ENCODE data around the gene PPP1R11. TPM values are rescaled to one million over a fixed set of nuclear protein-coding genes. Genes with fewer than 3 reads are reported as not detected.
"Not testable (repeated sequence)": the region's sequence is repeated elsewhere in the genome, so short reads cannot be mapped to it uniquely, and the experiment has no call there.

The PPP1R11 gene, protein sequence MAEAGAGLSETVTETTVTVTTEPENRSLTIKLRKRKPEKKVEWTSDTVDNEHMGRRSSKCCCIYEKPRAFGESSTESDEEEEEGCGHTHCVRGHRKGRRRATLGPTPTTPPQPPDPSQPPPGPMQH
- total RNA-seq: 60.9 and 61.1 TPM in 2 replicates

DNA sequence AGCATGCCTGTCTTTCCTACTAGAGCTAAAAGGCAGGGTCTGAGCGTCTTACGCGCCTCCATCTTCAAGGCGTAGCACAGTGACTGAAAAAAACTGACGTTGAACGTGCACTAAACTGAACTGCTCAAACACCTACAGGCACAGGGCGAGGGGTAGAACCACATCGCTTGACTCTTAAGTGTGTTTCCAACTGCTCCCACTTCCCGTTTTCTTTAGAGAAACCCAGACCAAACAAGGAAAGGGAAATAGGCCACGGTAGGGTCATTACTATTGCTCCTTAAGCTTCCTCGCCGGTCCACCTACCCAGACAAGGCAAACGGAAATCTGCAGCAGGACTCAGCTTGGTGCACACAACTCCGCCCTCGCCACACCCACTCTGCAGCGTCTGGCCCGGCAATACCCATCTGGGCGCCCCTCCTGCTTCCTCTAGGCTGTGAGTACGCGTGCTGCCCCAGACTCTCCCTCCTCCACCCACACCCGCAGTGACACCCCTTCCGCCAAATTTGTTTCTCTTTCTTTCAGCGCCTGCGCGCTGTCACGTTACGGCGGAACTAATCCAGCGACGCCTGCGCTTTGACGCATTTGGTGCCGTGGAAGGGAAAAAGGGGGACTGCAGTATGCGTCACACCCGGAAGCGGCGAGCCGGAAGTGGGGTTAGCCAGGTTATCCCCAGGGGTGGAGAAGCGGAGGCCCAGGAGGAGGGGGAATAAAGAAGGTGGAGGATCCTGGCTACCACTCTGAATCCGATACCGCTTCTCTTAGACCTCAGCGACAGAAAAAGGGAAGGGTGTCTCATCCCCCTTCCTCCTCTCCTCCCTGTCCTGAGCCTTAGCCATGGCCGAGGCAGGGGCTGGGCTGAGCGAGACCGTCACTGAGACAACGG lies at the start of gene PPP1R11:
PPP1R11 (plus strand) TSS at position 622 of the 883 bp plus-strand sequence; CDS start at position 835, 213 bp downstream.
- peaks cover 16% of the 10 kb centered on the region for H3K27me3 Mint-ChIP-seq
- H3K9me3 Mint-ChIP-seq: no peaks in the 10 kb centered on the region
- H3K4me1 Mint-ChIP-seq: peaks cover 45% of the 10 kb centered on the region
- peak within 1 kb of the TSS; percentile 93 for H3K4me3 Mint-ChIP-seq
- H3K27ac Mint-ChIP-seq: peak within 1 kb of the TSS; percentile 99
- H3K36me3 Mint-ChIP-seq (ENCODE audit: low read depth): peaks cover 65% of the 10 kb centered on the region
- intact Hi-C loops (cut with micrococcal nuclease): loop anchor here (1.0 to 10.0 kb wide), 7 partner anchors 36 to 548 kb away; partner anchors contain the start of genes GNL1, HLA-F, MRPS18B and PPP1R10
- peak; percentile 99 for DNase-seq

- no peak overlapping the region for H3K27ac Mint-ChIP-seq
- H3K9me3 Mint-ChIP-seq: no peaks in the 10 kb centered on the region
- H3K4me1 Mint-ChIP-seq: no peaks in the 10 kb centered on the region
- DNase-seq: peak; percentile 47
- peaks cover 2% of the 10 kb centered on the region for H3K36me3 Mint-ChIP-seq (ENCODE audit: low read depth)
- no peaks in the 10 kb centered on the region for H3K27me3 Mint-ChIP-seq
- no peak overlapping the region for H3K4me3 Mint-ChIP-seq
- intact Hi-C loops (cut with micrococcal nuclease): no loop called here
Observed at GRCh38 chr6:30019819-30020218, 47.2 kb upstream of the PPP1R11 start.

DNA sequence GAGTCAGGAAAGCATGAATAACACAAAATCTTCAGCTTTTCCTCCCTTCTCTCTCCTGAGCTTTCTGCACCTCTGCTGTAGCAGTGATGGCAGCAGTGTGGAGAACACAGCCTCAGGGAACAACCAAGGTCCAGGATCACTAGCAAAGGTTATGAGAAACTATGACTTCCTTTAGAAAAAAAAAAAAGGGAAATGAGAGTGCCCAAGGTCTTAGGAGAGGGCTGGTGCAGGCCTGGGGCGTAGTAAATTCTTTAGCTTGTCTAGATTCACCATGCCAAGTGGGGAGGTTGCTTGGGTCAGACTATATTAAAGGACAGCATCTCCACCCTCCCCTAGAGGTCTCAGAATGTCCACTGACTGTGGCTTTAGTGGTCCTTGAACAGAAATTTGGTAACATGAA lies 46.4 kb upstream of the PPP1R11 start:
- H3K27ac Mint-ChIP-seq: no peak overlapping the region

DNA sequence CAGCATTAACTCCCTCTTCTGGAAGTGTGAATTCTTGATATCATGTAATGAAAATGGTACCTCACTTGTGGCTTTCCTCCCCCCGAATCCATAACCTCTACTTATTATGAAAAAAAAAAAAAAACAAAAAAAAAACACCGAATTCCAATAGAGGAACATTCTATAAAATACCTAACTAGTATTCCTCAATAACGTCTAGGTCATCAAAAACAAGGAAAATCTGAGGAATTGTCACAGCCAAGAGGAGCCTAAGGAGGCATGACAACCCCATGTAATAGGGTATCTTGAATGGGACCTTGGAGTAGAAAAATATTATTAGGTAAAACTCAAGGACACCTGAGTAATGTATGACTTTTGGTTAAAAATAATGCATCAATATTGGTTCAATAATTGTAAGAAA lies 44.8 kb upstream of the PPP1R11 start:
- peaks cover 2% of the 10 kb centered on the region for H3K36me3 Mint-ChIP-seq (ENCODE audit: low read depth)
- no peak overlapping the region for H3K4me3 Mint-ChIP-seq
- no peaks in the 10 kb centered on the region for H3K9me3 Mint-ChIP-seq
- H3K27ac Mint-ChIP-seq: no peak overlapping the region
- DNase-seq: no peak
- H3K27me3 Mint-ChIP-seq: no peaks in the 10 kb centered on the region
- no peaks in the 10 kb centered on the region for H3K4me1 Mint-ChIP-seq
- intact Hi-C loops (cut with micrococcal nuclease): no loop called here

More for the DNA sequence above, 46.4 kb upstream of the PPP1R11 start:
- Mint-ChIP-seq H3K4me3 (no peak overlapping the region), H3K27me3 (no peaks in the 10 kb centered on the region), H3K4me1 (no peaks in the 10 kb centered on the region), H3K36me3 (ENCODE audit: low read depth) (peaks cover 2% of the 10 kb centered on the region), H3K9me3 (no peaks in the 10 kb centered on the region)
- no peak for DNase-seq
- intact Hi-C loops (cut with micrococcal nuclease): no loop called here

- H3K27ac Mint-ChIP-seq; H3K4me1 Mint-ChIP-seq; H3K36me3 Mint-ChIP-seq (ENCODE audit: low read depth); DNase-seq; H3K27me3 Mint-ChIP-seq; intact Hi-C loops (cut with micrococcal nuclease); H3K9me3 Mint-ChIP-seq; H3K4me3 Mint-ChIP-seq: not testable (repeated sequence)
Observed at GRCh38 chr6:30022712-30023111, 44.3 kb upstream of the PPP1R11 start.

DNA sequence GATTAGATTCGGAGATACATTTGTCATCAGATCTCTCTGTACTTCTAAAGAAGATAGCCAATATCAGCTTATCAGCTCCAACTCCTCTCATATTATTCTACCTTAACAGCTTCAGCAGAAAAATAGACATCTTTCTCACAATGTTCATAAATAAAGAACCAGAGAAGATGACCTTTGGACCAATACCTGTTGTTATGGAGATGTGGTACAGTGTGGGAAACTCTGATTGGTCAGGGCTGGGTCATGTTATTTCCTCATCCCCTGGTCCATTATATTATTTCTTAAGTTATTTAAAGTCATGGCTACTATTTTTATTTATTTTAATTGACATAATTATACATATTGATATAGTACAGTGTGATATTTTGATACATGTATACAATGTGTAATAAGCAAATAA lies 41.8 kb upstream of the PPP1R11 start:
- no peak overlapping the region for H3K27ac Mint-ChIP-seq
- DNase-seq: no peak
- intact Hi-C loops (cut with micrococcal nuclease): no loop called here
- H3K36me3 Mint-ChIP-seq (ENCODE audit: low read depth): peaks cover 2% of the 10 kb centered on the region
- H3K4me3 Mint-ChIP-seq: no peak overlapping the region
- no peaks in the 10 kb centered on the region for H3K4me1 Mint-ChIP-seq
- no peaks in the 10 kb centered on the region for H3K9me3 Mint-ChIP-seq
- H3K27me3 Mint-ChIP-seq: no peaks in the 10 kb centered on the region

DNA sequence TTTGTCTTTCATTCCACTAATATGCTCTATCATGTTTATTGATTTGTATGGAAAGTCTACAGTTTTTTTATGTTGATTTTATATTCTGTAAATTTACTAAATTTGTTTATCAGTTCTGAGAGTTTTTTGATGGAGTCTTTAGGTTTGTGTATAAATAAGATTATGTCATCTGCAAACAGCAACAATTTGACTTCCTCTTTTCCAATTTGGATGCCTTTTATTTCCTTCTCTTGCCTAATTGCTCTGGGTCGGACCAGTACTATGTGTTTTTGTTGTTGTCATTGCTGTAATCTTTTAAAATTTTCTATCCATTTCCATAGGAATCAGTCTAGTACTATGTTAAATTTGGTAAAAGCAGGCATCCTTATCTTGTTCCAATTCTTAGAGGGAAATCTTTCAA lies 37.4 kb upstream of the PPP1R11 start:
- intact Hi-C loops (cut with micrococcal nuclease): no loop called here

GRCh38 chr6:30031381-30031780 lies 35.6 kb upstream of the PPP1R11 start:
- Mint-ChIP-seq H3K27ac (no peak overlapping the region), H3K36me3 (ENCODE audit: low read depth) (peaks cover 5% of the 10 kb centered on the region), H3K4me3 (no peak overlapping the region), H3K9me3 (no peaks in the 10 kb centered on the region), H3K4me1 (no peaks in the 10 kb centered on the region), H3K27me3 (no peaks in the 10 kb centered on the region)
- no peak for DNase-seq
- intact Hi-C loops (cut with micrococcal nuclease): no loop called here

More for the DNA sequence above, 37.4 kb upstream of the PPP1R11 start:
- Mint-ChIP-seq H3K4me1 (no peaks in the 10 kb centered on the region), H3K9me3 (no peaks in the 10 kb centered on the region), H3K27me3 (no peaks in the 10 kb centered on the region), H3K36me3 (ENCODE audit: low read depth) (peaks cover 2% of the 10 kb centered on the region), H3K4me3 (no peak overlapping the region), H3K27ac (no peak overlapping the region)
- DNase-seq: no peak

GRCh38 chr6:30033440-30033839 lies 33.6 kb upstream of the PPP1R11 start:
- H3K27ac Mint-ChIP-seq; H3K4me1 Mint-ChIP-seq; DNase-seq; H3K4me3 Mint-ChIP-seq; H3K36me3 Mint-ChIP-seq (ENCODE audit: low read depth); H3K27me3 Mint-ChIP-seq; H3K9me3 Mint-ChIP-seq; intact Hi-C loops (cut with micrococcal nuclease): not testable (repeated sequence)

- Mint-ChIP-seq H3K9me3 (no peaks in the 10 kb centered on the region), H3K36me3 (ENCODE audit: low read depth) (peaks cover 5% of the 10 kb centered on the region), H3K4me3 (no peak overlapping the region), H3K27me3 (no peaks in the 10 kb centered on the region), H3K4me1 (no peaks in the 10 kb centered on the region), H3K27ac (no peak overlapping the region)
- no peak for DNase-seq
- intact Hi-C loops (cut with micrococcal nuclease): no loop called here
Observed at GRCh38 chr6:30035784-30036183, 31.2 kb upstream of the PPP1R11 start.

GRCh38 chr6:30037182-30037788 lies 29.7 kb upstream of the PPP1R11 start:
- no peak for DNase-seq
- Mint-ChIP-seq H3K4me3 (no peak overlapping the region), H3K9me3 (no peaks in the 10 kb centered on the region), H3K27me3 (no peaks in the 10 kb centered on the region), H3K27ac (no peak overlapping the region), H3K36me3 (ENCODE audit: low read depth) (peaks cover 5% of the 10 kb centered on the region), H3K4me1 (peaks cover 3% of the 10 kb centered on the region)
- intact Hi-C loops (cut with micrococcal nuclease): no loop called here

DNA sequence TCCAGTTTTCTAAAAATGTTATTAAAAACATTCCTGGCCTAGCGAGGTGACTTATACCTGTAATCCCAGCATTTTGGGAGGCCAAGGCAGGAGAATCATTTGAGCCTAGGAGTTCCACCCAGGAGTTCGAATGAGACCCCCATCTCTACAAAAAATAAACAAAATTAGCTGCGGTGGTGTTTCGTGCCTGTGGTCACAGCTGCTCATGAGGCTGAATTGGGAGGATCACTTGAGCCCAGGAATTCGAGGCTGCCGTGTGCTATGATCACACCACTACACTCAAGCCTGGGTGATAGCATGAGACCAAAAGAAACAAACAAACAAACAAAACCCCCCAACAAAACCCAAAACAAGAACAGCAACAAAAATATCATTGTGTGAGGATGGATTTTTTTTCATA lies 25.8 kb upstream of the PPP1R11 start:
- Mint-ChIP-seq H3K27ac (no peak overlapping the region), H3K4me3 (no peak overlapping the region), H3K36me3 (ENCODE audit: low read depth) (no peaks in the 10 kb centered on the region), H3K27me3 (no peaks in the 10 kb centered on the region), H3K9me3 (no peaks in the 10 kb centered on the region), H3K4me1 (peaks cover 18% of the 10 kb centered on the region)
- intact Hi-C loops (cut with micrococcal nuclease): no loop called here
- DNase-seq: no peak

DNA sequence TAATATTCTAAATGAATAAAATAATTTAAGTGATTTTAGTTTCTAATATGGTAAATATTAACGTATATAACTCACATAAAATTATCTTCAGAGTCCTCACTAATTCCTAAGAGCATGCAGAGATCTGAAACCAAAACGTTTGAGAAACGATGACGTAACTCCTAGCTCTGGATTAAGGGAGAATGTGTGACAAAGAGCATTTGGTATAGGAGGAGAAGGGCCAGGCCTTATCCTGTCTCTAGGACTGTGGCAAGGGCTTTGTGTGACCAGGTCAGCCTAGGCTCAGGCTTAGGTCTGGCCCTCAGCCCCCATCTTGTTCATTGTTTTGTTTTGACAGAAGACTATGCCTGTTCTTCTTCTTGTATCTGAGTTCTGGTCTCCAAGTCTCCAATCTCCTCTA lies 25.2 kb upstream of the PPP1R11 start:
- no peaks in the 10 kb centered on the region for H3K9me3 Mint-ChIP-seq
- H3K4me3 Mint-ChIP-seq: no peak overlapping the region
- H3K27me3 Mint-ChIP-seq: no peaks in the 10 kb centered on the region
- H3K27ac Mint-ChIP-seq: no peak overlapping the region
- peaks cover 18% of the 10 kb centered on the region for H3K4me1 Mint-ChIP-seq
- H3K36me3 Mint-ChIP-seq (ENCODE audit: low read depth): no peaks in the 10 kb centered on the region
- intact Hi-C loops (cut with micrococcal nuclease): no loop called here
- DNase-seq: no peak

DNA sequence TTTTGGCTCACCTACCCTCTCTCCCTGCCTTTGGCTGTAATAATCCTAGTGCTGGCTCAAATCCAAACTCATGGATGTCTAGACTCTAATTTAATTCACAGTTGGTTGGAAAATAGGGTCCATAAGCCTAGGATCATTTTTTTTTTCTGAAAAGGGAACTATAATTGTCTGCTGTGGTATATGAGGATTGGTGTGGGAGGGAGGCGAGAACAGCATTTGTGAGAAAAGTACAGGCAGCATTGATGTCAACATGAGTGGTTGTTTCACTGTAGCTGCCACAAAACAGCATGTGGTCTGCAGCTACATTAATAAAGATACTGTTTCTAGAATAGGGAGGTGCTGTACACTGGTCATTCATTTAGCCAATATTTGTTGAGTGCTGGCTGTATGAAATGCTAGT lies 24.5 kb upstream of the PPP1R11 start:
- no peak overlapping the region for H3K4me3 Mint-ChIP-seq
- no peaks in the 10 kb centered on the region for H3K9me3 Mint-ChIP-seq
- intact Hi-C loops (cut with micrococcal nuclease): no loop called here
- no peaks in the 10 kb centered on the region for H3K27me3 Mint-ChIP-seq
- no peaks in the 10 kb centered on the region for H3K36me3 Mint-ChIP-seq (ENCODE audit: low read depth)
- peaks cover 21% of the 10 kb centered on the region for H3K4me1 Mint-ChIP-seq
- H3K27ac Mint-ChIP-seq: no peak overlapping the region
- no peak for DNase-seq
